Measurements from ENCODE around the gene GRM2.

- TF ChIP-seq CTCF (IDR thresholded peaks at IDR 0.05) (no peak), POLR2A (IDR thresholded peaks at IDR 0.05) (no peak)
These were observed 1.4 kb upstream of the GRM2 start for GRCh38 chr3:51705276-51706020.

All from uterus (tissue), 2 donors.